GM19438 (cell line): ENCODE data around the gene PSMG3.

Source experiments
- ATAC-seq: cut with Tn5 transposase; IDR thresholded peaks from one replicate; pipeline ENCODE4 v1.9.1; 2021; ENCODE audit warnings: low read depth; ENCODE audit not compliant: unreplicated experiment

Gene PSMG3

DNA sequence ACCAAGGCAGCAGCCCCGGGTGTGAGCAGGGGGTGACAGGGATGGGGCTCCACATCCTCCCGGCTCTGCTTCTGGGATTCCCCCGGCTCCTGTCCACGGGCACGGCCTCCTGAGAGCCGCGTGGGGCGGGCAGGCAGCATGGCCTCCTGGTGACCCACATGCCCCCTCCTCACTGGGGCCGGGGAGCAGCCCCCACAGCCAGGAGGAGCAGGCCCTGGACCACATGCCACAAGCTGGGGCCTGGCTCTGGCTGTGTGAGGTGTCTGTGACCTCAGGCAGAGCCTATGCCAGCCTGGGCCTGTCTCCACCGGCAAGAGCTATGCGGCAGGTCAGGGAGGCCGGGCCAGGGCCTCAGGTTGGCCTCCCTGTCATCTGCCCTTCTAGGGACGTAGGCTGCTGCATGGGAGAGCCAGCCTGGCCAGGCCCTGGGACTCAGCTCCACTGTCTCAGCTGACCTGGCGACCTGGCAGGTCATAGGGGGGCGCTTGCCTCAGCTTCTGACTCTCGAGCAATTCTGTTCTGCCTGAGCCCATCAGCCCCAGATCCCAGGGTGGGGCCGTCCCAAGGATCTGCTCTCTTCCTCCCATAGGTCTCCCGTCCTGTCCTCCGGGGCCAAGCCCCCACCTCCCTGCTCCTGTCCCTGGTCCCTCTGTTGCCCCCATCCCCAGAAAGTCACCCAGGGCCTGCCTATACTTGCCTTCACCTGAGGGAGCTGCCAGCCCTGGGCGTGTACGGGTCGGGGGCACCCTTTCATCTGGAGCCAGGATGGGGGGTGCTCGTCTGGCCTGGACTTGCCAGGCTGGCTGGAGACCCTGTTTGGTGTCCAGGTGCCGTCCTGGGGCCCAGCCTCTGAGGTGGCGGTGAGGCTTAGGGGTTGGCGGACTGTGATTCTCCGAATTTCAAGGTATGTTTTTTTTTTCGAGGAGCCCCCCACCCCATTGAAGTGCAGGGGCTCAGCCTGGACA lies 9.9 kb downstream of the PSMG3 start:
- no peak for ATAC-seq

DNA sequence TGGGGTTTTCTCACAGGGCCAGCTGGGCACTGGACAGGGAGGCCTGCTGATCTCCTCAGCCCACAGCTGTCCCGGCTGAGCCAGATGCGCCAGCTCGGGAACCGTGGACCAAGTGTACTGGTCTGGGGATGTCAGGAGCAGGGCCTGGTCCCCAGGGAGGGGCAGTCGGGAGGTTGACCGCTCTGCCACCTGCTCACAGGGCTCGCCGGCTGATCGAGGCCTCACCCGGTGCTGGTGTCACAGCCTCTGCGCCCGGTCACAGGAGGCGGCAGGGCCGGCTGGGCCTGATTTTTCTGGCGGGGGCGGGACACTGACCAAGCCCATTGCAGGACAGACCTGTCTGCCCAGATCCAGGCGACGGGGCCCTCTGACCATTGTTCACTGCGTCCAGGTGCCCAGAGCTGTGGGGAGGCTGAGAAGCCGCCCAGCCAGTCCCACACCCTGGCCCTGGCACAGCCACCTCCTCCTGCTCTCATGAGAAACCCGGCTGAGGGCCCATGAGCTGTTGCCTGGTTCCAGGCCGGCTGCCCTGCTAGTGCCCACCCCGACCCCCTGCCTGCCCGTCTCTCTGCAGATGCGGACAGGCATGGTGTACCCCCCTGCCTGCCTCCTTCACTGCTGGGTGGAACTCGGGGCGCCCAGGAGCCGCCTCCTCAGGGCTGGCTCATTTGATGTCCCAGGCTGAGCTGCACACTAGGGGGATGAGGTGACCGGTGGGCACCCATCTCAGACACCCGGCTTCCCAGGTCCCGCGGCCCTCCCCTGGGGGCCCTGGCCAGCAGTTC lies 10.8 kb downstream of the PSMG3 start:
- no peak for ATAC-seq

DNA sequence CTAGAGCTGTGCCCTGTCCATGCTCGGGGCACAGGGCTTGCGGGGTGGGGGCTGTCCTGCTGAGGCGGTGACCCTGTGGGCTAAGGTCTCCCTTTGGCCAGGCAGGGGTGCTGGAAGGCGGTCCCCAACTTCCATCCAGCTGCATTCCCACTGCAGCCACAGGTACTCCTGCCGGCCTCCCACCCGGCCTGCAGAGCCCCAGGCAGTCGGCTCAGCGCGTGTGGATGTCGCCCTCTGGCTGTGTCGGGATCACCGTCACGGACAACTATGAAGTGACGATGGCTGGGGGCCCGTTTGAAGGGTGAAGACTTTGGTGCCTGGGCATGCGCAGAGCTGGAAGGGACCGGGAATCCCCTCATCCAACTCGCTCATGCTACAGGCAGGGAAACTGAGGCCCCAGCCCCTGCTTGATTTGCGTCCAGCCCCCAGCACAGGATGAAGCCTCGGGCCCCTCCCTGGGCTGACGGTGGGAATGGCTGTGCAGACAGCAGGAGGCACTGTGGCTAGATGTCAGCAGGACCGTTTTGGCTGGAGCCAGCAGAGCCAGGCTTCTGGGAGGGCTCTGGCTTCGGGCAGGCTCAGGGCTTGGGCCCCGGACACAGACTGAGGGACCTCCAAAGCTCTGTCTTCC lies 11.5 kb downstream of the PSMG3 start:
- ATAC-seq, result no peak

DNA sequence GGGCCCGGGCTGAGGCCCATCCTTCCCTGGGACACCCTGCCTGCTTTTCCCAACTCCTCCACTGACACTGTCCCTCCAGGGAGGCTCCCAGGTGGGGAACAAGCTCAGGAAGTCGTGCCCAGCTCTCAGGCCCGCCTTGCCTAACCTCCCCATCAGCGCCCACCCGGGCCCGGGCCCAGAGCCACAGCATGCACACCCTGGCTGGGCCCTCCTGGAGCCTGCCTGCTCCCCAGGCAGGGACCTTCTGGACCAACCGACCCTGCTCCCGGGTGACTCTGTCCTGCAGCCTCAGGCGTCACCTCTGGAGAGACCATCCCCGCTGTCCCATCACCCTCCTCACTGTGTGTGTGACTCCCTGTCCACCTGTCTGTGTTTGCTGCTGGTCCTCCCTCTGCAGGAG lies 12.1 kb downstream of the PSMG3 start:
- no peak for ATAC-seq

DNA sequence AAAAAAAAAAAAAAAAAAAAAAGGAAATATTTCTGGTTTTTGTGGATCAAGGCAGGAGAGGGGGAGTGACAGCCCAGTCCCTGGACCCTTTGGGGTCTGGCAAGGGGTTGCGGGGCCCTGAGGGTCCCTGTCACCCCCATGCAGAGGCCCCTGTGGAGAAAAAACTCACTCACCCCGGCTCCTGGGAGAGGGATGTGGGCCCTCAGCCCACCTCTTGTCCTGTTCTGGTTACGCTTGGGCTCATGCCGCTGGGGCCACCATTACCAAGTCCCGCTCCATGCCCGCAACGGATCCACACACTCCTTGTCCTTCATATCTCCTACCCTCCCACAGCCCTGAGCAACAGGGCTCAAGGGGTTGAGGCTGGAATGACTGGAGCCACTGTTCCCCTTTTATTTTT lies 12.8 kb downstream of the PSMG3 start:
- no peak for ATAC-seq

DNA sequence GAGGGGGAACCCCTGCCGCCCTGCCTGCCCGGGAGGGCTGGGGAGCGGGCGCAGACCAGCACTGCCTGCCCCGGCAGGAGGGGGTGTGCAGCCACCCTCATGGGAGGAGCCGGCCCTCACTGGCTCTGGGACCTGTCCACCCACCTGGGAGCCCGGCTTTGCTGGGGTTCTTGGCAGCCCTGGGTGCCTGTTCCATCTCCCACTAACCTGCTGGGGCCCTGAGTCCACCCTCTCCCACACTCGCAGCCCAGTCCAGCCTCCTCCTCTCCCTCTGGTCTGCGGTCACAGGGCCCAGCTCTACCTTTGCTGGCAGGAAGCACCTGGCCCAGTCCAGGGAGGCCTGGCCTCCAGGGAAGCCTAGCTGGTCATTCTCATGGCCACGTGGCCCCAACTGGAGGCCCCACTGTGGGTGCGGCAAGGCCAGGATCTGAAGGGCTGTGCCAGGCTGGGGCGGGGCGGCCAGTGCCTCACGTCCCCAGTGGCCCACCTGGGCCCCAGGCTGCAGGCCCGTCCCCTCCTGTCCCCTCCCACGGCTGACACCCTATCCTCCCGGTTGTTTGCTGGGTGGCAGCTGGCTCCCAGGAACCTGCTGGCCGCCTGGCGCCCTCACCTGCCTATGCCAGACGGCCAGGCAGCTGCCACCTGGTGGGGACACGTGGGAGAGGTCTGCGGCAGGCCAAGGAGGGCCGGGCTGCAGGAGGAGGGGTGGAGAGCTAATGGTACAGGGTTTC lies 13.9 kb downstream of the PSMG3 start, which contains the start of gene TMEM184A:
TSS of gene TMEM184A (minus strand) at position 393 of the 731 bp plus-strand sequence. CDS start 721 bp downstream, outside the sequence.
- ATAC-seq, result no peak

DNA sequence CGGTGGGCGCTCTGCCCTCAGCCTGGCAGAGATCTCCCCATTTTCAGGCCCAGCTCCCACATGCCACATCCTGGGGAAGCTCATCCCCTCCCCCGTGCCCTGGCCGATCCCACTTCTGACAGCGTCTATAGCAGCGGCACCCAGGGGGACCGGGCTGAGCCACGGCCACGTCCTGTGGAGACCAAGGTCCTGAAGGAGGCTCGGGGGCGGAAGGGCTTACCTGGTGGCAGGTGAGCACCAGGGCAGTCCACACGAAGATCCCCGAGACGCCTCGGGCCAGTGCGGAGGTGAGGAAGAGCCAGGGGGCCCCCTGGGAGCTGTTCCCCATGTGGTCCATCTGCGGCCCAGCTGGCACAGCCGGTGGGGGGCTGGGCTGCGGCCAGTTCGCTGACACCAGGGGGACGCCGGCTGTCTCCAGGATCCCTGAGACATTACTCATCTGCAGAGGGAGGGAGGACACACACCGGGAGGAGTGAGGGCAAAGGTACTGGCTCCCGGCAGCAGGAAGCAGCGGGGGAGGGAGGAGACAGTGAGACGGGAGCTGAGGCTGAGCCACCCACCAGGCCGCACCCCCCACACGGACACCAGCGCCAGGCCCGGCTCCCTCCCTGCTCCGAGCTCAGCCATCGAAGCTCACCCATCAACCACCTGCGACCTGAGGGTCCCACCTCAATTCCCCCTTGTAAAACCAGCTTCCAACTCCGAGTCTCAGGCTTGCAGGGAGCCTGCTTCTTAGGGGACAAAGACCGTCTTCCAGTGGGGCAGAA lies 14.6 kb downstream of the PSMG3 start:
- ATAC-seq, result no peak

DNA sequence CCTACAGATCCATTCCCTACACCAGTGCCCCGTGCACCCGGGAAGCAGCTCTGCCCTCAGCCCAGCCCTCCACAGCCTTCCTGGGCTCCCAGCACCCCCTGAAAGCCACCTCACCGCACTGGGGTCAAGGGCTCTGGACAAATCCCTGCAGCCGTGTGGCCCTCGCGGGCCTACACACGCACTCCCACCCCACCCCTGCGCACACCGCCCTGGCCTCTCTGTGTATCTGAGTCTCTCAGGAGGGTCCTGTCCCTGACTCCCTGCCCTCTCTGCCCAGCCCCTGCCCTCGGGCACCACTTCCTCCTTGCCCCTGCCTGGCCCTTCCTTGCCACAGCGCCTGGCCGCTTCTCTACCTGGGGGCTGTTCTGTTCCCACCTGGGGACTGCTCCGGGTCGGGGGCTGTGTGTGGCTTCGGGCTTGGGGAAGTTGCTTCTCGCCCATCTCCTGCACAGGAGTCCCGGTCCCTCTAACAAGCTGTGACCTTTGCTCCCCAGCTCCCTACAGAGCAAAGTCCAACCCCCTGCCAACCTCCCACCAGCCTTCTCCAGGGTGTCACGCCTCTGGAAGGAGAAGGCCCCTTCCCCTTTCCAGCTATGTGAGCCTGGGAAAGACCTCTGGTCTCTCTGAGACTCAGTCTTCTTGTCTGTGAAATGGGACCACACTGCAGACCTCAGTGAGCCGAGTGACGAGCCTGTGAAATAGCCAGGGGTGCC lies 15.3 kb downstream of the PSMG3 start:
- no peak for ATAC-seq

DNA sequence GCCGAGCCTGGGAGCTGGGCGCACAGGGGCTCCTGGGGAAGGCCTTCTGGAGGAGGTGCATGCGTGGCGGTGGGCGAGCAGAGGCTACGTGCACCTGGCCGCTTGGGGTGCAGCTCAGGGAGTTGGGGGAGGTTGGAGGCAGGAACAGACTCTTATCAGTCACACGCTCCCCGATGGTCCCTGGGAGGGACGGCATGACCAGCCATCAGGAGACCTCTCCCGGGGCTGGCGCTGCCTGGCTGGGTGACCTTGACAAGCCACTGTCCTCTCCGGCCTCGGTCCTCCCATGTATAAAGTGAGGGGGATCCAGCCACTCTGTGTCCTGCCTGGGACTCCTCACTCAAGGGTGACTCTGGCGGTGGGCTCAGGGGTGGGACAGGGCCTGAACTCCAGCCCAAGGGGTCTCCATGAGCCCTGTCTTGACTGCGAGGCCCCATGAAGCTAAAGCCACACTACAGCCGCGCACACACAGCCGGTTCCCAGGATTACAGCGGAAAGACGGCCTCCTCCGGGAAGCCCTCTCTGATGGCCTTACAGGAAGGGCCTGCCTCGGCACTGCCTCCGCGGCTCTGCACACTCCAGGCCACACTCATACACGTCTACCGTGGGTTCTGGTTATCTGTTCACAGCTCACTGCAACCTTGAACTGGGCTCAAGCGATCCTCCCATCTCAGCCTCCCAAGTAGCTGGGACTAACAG lies 16.2 kb downstream of the PSMG3 start:
- ATAC-seq, result no peak

DNA sequence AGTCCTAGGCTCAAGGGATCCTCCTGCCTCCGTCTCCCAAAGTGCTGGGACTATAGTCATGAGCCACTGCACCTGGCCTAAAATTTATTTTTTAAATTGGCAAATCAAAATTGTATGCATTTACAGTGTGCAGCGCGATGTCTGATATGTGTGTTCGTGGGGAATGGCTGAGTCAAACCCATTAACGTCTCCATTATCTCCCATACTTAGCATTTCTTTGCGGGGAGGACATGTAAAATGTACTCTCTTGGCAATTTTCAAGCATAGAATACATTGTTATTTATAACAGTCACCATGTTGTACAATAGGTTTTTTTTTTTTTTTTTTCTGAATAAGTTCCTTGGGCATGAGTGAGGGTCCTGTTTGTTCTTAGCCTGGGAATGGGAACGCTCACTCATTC lies 17.6 kb downstream of the PSMG3 start:
- no peak for ATAC-seq

DNA sequence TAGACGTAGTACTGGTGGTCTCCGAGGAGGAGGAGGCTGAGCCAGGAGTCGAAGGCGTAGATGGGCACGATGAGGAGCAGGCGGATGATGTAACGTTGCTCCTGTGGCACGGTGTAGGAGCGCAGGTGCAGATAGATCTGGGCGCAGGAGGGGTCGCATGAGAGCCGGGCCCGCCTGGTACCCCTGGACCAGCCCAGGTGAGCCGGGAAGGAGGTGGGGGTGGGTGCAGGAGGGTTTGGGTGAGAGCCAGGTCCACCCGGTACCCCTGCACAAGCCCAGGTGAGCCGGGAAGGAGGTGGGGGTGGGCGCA lies 19.0 kb downstream of the PSMG3 start:
- ATAC-seq, result no peak

DNA sequence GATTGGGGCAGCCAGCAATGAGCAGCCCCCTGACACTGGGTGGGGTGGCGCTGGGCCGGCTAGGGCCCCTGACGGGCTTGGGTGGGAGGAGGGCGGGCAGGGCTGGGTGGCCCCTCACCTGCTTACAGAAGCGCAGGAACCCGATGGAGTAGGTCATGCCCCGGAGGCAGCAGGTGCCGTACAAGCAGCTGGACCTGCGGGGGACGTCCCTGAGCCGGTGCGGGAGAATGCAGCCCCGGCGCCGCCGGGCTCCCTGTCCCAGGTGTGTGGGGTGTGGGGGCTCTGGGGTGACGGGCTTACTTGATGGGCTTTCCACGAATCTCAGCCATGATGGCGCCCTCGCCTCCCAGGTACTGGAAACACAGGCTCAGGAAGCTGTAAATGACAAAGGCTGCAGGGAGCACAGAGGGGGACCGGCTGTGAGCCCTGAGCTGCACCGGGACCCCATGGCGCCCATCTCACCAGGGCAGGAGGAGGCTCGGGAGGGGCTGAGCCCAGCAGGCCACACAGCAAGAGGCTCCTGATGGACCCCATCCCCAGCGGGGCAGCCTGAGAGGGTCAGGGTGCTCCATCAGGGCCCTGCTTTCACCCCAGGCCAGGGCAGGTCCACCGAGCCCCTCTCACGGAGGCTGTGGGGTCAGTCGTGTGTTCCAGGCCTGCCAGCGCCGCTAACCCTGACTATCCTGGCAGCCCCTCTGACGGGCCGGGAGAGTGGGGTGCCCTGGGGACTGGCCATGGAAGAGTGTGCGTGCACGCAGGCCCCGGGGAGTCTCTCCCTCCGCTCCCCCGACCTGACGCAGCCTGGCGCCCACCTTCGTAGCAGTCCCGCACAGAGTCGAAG lies 19.6 kb downstream of the PSMG3 start:
- no peak for ATAC-seq

DNA sequence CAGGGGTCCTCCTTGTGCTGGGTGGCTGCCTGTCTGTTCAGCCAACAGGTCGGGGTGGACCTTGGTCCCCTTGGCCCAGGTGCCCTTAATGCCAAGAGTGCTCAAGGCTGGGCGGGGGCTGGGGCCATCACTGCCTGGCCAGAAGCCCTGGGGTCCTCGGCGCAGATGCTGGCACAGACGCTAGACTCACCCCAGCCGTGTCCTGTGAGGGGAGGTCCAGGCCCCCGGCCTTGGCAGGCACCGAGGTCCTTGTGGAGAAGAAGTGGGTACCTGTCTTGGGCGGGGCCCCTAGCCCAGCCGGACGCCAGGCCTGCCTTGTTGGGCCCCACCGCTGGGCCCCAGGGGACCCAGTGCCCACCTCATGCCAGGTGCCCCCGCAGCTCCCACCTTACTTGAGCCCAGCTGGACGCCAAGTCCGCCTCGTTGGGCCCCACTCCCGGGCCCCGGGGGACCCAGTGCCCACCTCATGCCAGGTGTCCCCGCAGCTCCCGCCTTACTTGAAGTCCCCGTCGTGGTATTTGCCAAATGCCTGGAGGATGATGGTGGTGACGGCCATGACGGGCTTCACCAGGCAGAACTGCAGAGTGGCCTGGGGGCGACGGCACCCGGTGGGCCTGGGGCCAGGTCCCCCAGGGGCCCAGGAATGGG lies 20.4 kb downstream of the PSMG3 start:
- ATAC-seq, result no peak

DNA sequence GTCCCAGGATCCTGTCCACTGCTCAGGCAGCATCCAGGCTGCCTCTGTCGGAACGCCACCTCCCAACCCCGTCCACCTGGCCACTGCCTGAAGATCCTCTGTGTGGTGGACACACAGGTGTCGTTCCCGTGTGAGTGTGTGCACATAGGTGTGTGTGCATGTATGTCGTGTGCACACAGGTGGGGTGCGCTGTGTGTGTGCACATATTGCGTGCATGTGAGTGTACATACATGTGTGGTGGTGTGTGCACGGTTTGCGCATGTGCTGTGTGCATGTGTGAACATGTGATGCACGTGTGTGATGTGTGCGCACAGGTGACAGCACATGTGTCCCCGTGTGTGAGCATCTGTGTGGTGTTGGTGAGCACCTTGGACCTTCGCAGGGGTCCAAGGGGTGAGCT lies 20.9 kb downstream of the PSMG3 start:
- ATAC-seq, result no peak

DNA sequence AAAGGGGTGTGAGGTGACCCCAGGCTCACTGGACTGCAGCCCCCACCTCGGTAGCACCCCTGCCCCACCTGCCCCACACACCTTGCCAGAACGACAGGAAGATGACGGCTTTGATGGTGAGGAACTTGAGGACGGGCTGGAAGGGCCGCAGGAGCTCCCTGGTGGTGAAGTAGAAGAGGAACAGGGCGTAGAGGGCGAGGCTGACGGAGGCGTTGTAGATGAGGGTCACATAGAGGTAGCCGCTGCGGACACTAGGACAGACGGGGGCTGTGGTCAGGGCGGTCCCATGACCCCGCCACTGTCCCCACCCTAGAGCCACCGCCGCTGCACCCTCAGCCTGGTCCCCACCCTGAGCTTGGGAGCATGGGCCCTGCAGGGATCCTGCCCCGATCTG lies 21.4 kb downstream of the PSMG3 start:
- no peak for ATAC-seq

DNA sequence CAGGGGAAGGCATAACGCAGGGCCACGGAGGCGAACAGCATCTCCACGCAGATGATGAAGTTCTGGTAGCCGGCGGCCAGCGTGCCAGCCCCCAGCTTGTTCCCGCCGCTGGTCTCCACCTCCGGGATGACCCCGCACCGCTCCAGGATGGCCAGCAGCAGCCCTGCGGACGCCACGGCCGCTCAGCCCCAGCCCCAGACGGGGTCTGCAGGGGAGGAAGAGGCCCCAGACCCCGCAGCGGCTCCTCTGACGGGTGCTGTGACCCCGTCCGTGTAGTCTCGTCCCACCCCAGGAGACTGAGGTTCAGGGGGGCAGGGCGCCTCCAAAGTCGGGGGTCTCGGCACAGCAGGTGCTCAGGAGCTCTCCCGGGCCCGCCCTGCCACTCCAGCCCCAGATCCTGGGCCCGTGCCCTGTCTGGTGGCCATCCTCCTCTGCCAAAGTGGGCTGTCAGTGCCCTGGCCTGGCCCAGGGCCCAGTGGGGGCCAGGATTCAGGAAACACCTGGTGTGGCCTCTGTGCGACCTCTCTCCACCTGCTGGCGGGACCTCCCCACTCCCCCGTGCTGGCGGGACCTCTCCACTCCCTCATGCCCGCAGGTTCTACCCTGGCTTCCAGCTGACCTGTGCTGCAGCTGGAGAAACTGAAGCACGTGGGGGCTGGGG lies 21.9 kb downstream of the PSMG3 start:
- no peak for ATAC-seq
